Measurements from ENCODE around the gene FIP1L1.

The FIP1L1 gene

DNA sequence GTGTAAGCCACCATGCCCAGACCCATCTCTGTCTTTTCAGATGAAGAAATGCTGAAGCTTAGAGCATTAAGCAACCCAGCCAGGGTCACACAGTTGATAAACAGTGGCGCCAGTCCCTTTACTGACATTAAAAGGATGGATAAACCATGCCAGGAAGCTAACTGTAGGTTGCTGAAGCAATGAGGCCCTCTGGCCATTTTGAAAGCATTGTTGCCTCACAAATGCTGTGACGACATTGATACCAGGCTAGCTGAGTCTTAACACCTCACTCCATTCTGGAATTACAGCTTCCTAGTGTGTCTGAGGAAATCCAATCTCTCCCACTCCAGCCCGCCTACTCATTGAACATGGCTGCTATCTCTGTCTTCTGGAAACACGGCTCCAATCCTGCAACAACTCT lies 124.1 kb downstream of the FIP1L1 start:
- DNase-seq (ENCODE audit: low read depth): no peak

DNA sequence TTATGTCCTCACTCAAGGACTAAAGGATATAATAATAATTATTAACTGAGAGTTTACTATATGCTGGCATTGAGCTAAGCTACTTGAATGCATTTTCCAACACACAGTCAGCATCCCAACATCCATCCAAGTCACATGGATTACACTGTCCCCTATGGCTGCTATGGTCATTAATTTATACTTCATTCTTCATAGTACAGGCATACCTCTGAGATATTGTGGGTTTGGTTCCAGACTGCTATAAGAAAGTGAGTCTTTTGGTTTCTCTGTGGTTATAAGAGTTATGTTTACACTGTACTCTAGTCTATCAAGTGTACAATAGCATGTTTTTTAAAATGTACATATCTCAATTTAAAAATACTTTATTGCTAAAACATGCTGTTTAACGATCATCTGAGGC lies 124.7 kb downstream of the FIP1L1 start:
- DNase-seq (ENCODE audit: low read depth): no peak

DNA sequence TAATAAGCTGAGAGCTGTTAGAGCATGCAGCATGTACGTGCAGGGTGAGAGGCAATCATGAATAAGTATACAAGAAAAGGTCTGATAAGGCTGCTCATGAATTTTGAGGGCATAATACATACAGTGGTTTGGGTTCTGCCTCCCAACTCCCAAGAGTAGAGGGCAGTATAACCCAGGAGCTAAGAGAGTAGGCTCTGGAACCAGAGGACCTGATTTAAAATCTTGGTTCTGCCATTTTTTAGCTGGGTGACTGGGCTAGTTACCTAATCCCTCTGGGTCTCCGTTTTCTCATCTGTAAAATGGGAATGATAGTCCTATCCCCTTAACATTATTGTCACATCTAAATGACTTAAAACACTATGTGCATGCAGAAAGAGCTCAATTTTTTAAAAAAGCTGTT lies 128.5 kb downstream of the FIP1L1 start:
- no peak for DNase-seq (ENCODE audit: low read depth)

DNA sequence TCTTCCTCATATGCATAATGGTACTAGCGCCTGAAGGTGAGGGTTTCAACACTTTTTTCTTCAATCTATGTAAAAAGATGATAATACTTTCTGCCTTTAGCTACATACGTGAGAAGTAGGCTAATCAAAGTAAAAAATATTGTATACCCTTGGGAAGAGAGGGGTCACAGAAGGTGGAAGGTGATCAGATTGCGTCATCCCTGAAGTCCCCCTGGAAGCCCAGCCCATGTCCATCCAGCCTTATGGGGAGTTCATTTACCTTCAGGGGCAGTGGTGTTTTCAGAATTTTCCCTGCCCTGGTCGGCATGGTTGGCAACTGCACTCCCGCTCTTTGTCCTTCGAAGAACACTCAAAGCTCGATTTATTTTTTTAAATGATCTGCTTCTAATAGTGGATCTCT lies 129.6 kb downstream of the FIP1L1 start:
- DNase-seq (ENCODE audit: low read depth): no peak

DNA sequence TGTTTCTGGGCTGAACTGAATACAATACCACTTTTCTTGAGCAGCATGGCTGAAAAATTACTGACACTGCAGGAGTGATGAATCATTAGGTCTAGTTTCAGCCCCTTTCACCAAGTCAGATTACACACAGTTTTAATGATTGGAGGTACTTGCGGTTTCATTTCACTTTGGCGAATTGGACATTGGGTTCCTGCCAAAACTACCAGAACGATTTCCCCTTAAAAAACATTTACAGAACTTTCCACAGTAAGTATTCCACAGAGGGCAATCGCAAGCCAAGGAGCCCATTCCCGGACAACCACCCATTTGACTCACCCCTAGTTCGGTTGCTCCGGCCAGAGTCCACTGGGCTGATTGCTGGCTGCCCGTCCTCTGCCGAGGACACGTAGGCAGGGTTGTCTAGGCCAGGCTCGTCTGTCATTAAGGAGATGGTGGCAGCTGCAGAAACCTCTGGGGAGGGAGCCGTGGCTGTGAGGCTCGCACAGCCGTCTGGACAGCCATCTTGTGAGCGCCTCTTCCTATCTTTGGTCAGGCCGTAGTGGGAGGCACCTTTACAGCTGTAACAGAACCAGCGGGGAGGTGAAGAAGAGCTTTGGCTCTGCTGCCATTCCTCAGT lies 130.3 kb downstream of the FIP1L1 start:
- DNase-seq (ENCODE audit: low read depth): no peak

DNA sequence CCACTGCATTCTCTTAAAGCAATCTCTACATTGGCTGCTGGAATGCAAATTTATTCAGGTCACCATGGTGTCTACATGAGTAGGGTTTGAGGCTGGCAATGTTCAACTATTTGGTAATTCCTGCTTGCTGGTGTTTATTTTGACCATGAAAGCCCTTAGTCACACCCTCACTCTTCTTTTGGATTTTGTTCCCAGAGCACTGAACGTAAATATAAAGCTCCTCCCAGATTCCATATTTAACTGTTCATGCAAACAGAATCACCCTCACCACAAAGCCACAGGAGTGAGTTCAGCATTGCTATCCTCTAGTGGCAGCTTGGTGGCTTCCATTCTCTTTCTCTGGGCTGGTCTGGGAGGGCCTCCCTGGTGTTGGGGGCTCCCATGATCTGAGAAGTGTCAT lies 131.0 kb downstream of the FIP1L1 start:
- DNase-seq (ENCODE audit: low read depth): no peak

DNA sequence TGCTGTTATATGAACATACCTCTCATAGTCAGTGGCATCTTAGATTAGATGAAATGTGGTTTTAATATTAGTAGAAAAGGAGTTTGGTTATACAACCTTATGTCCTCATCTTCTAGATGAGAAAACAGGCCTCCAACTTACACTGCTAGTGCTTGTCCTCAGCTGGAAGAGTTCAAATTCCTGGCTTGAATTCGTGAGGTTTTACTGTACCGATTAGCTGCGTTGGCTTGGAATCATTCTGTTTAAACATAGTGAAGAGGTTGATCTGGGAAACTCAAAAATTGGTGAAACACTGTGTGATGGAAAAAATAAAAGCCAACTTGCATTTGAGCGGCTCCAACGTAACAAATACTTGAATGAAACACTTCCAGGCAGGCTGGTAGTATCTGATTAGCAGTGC lies 132.9 kb downstream of the FIP1L1 start:
- DNase-seq (ENCODE audit: low read depth): no peak

Measured in activated T-cell treated with anti-CD3 and anti-CD28 coated beads for 1 hour (primary cell).